Measurements from ENCODE around the gene NUDT19.

- TF ChIP-seq CTCF (IDR thresholded peaks at IDR 0.05 in 4 of 5, conservative IDR thresholded peaks at IDR 0.05 in 1 of 5) (no peak), POLR2A (IDR thresholded peaks at IDR 0.05) (no peak)
These were observed 29.4 kb upstream of the NUDT19 start for GRCh38 chr19:32662186-32662585.
